ENCODE measurements around the gene POLR3C.
"Not testable (repeated sequence)": the region's sequence is repeated elsewhere in the genome, so short reads cannot be mapped to it uniquely, and the experiment has no call there.

Gene POLR3C

DNA sequence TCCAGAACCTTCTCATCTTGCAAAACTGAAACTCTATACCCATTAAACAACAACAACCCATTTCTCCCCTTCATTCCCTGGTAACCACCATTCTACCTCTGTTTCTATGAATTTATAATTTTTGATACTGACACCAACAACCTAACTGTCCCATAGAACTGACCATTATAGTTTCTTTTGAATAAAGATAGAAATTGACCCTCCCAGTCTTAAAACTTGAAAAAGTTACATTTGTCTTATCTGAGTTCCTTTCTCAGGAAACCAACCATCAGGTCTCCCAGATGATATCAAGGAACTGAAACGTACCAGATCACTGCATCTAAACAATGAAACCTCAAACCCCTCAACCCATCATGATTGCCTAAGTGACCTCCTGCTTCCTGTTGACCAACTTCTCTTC lies 27.2 kb upstream of the POLR3C start:
- H3K9me3 ChIP-seq = no peaks in the 10 kb centered on the region
- no peaks in the 10 kb centered on the region for H3K27me3 ChIP-seq
- H3K4me1 ChIP-seq = no peaks in the 10 kb centered on the region
- H3K36me3 ChIP-seq = no peaks in the 10 kb centered on the region
- no peak overlapping the region for H3K4me3 ChIP-seq (ENCODE audit: low read depth, low read length)
- TF ChIP-seq CTCF (IDR thresholded peaks at IDR 0.05; ENCODE audit: low read depth, low read length) = no peak
- DNase-seq = no peak

DNA sequence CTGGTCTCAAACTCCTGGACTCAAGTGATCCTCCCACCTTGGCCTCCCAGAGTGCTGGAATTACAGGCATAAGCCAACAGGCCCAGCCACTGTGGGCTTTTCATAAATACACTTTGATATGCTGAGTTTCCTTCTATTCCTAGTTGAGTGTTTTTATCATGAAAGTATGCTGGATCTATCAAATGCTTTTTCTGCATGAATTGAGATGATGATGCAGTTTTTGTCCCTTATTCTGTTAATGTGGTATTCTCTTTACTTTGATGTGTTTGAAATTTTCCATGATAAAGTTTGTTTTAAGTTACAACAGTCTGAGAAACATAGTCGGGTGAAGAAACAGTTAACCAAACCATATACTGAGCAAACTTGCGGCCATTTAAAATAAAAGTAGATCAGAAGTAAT lies 24.2 kb upstream of the POLR3C start:
- DNase-seq = no peak

GRCh38 chr1:145804235-145805045 lies 19.6 kb upstream of the POLR3C start:
- Histone ChIP-seq H3K9me3 (no peaks in the 10 kb centered on the region), H3K4me3 (ENCODE audit: low read depth, low read length) (no peak overlapping the region), H3K36me3 (no peaks in the 10 kb centered on the region), H3K4me1 (no peaks in the 10 kb centered on the region), H3K27me3 (no peaks in the 10 kb centered on the region)
- no peak for DNase-seq
- TF ChIP-seq CTCF (IDR thresholded peaks at IDR 0.05; ENCODE audit: low read depth, low read length) = no peak

More for the DNA sequence above, 24.2 kb upstream of the POLR3C start:
- no peak for TF ChIP-seq CTCF (IDR thresholded peaks at IDR 0.05; ENCODE audit: low read depth, low read length)
- H3K9me3 ChIP-seq = no peaks in the 10 kb centered on the region
- no peaks in the 10 kb centered on the region for H3K27me3 ChIP-seq
- no peaks in the 10 kb centered on the region for H3K4me1 ChIP-seq
- no peak overlapping the region for H3K4me3 ChIP-seq (ENCODE audit: low read depth, low read length)
- H3K36me3 ChIP-seq = no peaks in the 10 kb centered on the region

DNA sequence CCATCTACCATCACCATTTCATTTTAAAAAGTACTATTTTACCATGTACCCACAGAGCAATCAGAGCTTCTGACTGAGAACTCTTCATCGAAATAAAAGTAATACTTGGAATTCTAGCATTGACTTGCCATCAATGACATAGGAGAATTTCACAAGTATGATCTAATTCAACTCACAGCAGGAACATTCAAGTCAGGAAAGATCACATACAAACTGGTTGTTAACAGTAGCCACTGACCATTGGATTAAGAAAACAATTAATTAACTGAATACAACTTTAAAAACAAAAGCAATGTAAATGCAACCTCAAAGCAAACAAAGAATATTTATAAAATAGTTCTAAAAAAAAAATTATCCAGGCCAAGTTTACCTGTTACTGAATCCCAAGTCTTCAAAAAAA lies 18.9 kb upstream of the POLR3C start:
- no peak overlapping the region for H3K4me3 ChIP-seq (ENCODE audit: low read depth, low read length)
- no peaks in the 10 kb centered on the region for H3K27me3 ChIP-seq
- H3K36me3 ChIP-seq = no peaks in the 10 kb centered on the region
- no peaks in the 10 kb centered on the region for H3K9me3 ChIP-seq
- no peak for TF ChIP-seq CTCF (IDR thresholded peaks at IDR 0.05; ENCODE audit: low read depth, low read length)
- no peaks in the 10 kb centered on the region for H3K4me1 ChIP-seq
- no peak for DNase-seq

GRCh38 chr1:145806408-145806807 lies 17.6 kb upstream of the POLR3C start:
- no peak for TF ChIP-seq CTCF (IDR thresholded peaks at IDR 0.05; ENCODE audit: low read depth, low read length)
- Histone ChIP-seq H3K27me3 (no peaks in the 10 kb centered on the region), H3K4me3 (ENCODE audit: low read depth, low read length) (no peak overlapping the region), H3K36me3 (no peaks in the 10 kb centered on the region), H3K4me1 (no peaks in the 10 kb centered on the region), H3K9me3 (no peaks in the 10 kb centered on the region)
- no peak for DNase-seq

DNA sequence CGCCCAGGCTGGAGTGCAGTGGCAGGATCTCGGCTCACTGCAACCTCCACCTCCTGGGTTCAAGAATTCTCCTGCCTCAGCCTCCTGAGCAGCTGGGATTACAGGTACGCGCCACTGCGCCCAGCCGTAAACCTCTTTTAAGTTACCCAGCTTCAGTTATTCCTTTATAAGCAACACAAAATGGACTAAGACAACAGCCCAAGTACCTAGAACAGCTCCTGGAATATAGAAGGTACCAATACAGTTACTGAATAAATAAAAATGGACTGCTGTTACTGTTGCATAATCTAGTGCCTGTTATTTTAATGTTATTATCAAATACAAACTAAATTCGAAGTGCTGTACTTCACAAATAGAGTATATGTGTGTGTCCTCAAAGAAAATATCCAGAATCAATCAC lies 17.2 kb upstream of the POLR3C start:
- no peaks in the 10 kb centered on the region for H3K36me3 ChIP-seq
- no peak for DNase-seq
- no peaks in the 10 kb centered on the region for H3K4me1 ChIP-seq
- no peaks in the 10 kb centered on the region for H3K27me3 ChIP-seq
- TF ChIP-seq CTCF (IDR thresholded peaks at IDR 0.05; ENCODE audit: low read depth, low read length) = no peak
- no peaks in the 10 kb centered on the region for H3K9me3 ChIP-seq
- H3K4me3 ChIP-seq (ENCODE audit: low read depth, low read length) = no peak overlapping the region

DNA sequence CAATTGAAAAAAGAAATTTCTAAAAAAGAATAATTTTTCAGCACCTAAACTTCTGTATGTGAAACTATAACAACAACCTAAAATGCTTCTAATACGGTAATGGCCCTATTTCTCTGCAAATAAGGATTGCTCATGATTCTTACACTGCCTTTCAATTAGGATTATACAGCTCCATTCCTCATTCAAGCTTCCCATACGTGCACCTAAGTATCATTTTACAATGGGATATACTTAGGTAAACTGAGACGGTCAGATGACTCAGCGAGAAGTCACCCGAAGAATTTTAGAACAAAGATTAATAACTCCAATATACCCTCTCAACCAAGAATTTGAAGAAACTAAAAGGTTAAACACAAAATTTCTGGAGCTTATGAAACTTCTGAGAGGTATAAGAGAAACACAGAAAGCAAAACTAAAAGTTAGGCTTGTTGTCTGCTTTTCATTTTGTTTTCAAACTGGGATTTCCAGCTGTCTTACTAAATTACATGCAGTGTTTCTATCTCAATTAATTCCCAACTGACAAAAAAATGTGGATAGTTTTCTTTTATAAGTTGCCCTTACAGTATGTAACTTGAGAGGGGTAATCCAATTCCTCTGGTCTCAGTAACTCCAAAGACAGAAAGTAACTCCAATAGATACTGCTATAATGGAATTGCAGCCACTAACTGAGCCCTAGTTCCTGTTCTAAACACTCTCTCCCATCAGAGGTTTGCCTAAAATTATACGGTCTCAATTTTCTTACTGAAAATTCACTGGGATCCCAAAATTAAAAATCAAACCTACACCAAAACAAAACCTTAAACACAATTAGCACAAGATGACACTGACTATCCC lies 10.8 kb upstream of the POLR3C start:
- not testable (repeated sequence) for H3K4me1 ChIP-seq; H3K27me3 ChIP-seq; DNase-seq; H3K4me3 ChIP-seq (ENCODE audit: low read depth, low read length); H3K9me3 ChIP-seq; H3K36me3 ChIP-seq

DNA sequence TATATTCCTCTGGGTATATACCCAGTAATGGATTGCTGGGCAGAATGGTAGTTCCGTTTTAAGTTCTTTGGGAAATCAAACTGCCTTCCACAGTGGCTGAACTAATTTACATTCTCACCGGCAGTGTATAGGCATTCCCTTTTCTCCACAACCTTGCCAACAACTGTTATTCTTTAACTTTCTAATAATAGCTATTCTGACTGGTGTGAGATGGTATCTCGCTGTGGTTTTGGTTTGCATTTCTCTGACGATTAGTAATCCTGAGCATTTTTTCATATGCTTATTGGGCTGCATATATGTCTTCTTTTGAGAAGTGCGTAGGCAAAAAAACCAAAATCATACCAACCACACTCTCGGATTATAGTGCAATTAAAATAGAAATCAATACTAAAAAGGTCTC lies 5.9 kb upstream of the POLR3C start:
- H3K4me1 ChIP-seq; H3K36me3 ChIP-seq; DNase-seq; H3K27me3 ChIP-seq; H3K9me3 ChIP-seq; H3K4me3 ChIP-seq (ENCODE audit: low read depth, low read length): not testable (repeated sequence)
